ENCODE measurements around the gene THSD4. TPM values are rescaled to one million over a fixed set of nuclear protein-coding genes. Genes with fewer than 3 reads are reported as not detected.

The THSD4 gene
- total and polyA plus RNA-seq, 7 donors: 0.21 to 3.1 (median 1.8) TPM

DNA sequence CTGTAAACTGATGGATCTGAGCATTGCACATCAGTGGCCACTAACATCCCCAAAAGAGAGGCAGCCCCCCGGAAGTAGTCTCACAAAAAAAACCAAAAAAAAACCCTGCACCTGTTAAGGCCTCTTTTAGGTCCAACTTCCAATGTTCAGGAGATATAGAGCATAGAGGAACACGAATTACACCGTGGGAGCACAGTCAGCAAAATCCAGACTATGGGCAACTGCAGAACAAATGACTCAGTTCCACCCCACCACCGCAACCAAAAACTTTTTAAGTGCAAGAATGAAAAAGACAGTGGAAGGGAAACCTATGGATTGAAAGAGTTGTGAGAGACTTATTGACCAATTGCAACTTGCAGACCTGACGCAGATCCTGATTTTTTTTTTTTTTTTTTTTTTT lies 652.9 kb downstream of the THSD4 start:
- TF ChIP-seq, protein P1, sequence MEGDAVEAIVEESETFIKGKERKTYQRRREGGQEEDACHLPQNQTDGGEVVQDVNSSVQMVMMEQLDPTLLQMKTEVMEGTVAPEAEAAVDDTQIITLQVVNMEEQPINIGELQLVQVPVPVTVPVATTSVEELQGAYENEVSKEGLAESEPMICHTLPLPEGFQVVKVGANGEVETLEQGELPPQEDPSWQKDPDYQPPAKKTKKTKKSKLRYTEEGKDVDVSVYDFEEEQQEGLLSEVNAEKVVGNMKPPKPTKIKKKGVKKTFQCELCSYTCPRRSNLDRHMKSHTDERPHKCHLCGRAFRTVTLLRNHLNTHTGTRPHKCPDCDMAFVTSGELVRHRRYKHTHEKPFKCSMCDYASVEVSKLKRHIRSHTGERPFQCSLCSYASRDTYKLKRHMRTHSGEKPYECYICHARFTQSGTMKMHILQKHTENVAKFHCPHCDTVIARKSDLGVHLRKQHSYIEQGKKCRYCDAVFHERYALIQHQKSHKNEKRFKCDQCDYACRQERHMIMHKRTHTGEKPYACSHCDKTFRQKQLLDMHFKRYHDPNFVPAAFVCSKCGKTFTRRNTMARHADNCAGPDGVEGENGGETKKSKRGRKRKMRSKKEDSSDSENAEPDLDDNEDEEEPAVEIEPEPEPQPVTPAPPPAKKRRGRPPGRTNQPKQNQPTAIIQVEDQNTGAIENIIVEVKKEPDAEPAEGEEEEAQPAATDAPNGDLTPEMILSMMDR (IDR thresholded peaks at IDR 0.05): no peak
- H3K4me1 ChIP-seq: no peaks in the 10 kb centered on the region
- H3K36me3 ChIP-seq (ENCODE audit: insufficient read depth in 1 of 2, low read depth in 1 of 2): peaks cover 0 to 9% of the 10 kb centered on the region in 2 donors
- ATAC-seq (no peak), DNase-seq (no peak)
- H3K27me3 ChIP-seq (ENCODE audit: insufficient read depth in 3 of 3, low read length in 2 of 3): no peaks in the 10 kb centered on the region
- no peaks in the 10 kb centered on the region for H3K9me3 ChIP-seq
- 73 to 85% (median 77%) methylated on average over 5 of the region's 5 CpGs for WGBS, 3 donors
- no peak overlapping the region for H3K4me3 ChIP-seq
- intact Hi-C loops (cut with DNase I): no loop called here
- H3K27ac ChIP-seq: no peak overlapping the region

DNA sequence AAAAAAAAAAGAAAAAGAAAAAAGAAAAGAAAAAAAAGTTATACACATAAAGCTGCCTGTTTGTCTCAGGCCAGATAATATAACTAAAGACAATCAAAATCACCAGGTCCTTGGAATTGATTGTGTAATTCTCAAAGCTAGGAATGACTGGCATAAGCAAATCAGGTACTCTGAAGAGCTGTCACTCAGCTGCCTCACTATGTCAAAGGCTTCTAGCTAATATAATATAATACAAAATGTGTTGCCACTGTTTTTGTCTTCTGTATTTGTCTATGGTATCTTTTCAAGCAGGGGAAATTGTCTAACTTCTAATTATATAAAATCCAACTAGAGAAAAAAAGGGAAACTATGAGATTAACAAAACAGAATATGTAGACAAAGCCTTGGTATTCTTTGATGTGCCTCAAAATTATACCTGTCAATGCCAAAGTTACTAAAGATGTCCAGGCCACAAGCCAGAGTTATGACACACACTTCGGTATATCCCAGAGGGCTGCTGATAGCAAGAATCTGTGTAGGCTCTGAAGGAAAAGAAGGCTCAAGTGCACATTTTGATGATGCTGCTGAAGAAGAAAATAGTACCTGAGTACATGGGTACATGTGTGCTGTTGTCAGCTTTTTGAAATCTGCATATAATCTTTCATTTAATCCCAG lies 658.1 kb downstream of the THSD4 start:
- Histone ChIP-seq H3K27me3 (ENCODE audit: insufficient read depth in 3 of 3, low read length in 2 of 3) (no peaks in the 10 kb centered on the region), H3K36me3 (ENCODE audit: insufficient read depth in 1 of 2, low read depth in 1 of 2) (peaks cover 0 to 5% of the 10 kb centered on the region in 2 donors), H3K4me3 (no peak overlapping the region), H3K9me3 (no peaks in the 10 kb centered on the region), H3K27ac (no peak overlapping the region), H3K4me1 (no peaks in the 10 kb centered on the region)
- TF ChIP-seq, protein P1 (IDR thresholded peaks at IDR 0.05): no peak
- intact Hi-C loops (cut with DNase I): no loop called here
- DNase-seq: no peak
- WGBS, 3 donors: 76 to 93% (median 88%) methylated on average over 1 of the region's 1 CpG
- ATAC-seq: no peak

DNA sequence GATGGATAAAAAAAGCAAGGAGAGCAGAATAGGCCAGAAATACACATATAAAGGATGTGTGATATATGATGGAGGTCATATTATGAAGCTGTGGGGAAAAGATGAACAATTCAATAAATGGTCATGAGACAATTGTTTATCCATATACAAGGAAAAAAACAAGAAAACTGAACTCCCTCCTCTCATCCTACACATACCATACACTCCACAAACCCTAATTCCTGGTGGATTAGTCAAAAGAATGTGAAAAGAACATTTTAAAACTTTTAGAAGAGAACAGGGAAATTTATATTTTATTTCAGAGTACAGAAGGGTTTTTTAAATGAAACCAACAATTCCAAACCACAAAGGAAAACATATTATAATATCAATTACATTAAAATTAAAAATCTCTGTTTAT lies 660.6 kb downstream of the THSD4 start:
- Histone ChIP-seq H3K36me3 (ENCODE audit: insufficient read depth in 1 of 2, low read depth in 1 of 2) (peaks cover 0 to 5% of the 10 kb centered on the region in 2 donors), H3K27me3 (ENCODE audit: insufficient read depth in 3 of 3, low read length in 2 of 3) (no peaks in the 10 kb centered on the region), H3K9me3 (no peaks in the 10 kb centered on the region), H3K4me3 (no peak overlapping the region), H3K4me1 (peaks cover 6% of the 10 kb centered on the region), H3K27ac (no peak overlapping the region)
- intact Hi-C loops (cut with DNase I): no loop called here
- ATAC-seq (no peak), DNase-seq (no peak)
- TF ChIP-seq, protein P1 (IDR thresholded peaks at IDR 0.05): no peak

DNA sequence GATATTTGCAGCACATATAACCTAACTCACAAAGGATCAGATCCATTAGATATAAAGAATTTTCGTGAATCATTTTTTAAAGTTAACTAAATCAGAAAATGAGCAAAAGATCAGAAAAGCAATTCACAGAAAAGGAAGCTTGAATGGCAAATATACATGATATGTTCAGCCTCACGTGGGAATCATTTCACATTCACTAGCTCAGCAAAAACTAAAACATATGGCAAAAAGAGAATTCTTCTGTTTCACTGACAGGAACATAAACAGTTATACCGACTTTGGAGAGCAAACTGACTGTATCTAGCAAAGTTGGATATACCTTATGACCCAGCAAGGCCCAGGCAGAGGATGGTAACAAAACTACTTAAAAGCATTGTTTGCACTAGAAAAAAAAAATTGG lies 661.0 kb downstream of the THSD4 start:
- ATAC-seq: no peak
- TF ChIP-seq, protein P1 (IDR thresholded peaks at IDR 0.05): no peak
- no peaks in the 10 kb centered on the region for H3K9me3 ChIP-seq
- DNase-seq: no peak
- 69 to 76% (median 71%) methylated on average over 3 of the region's 3 CpGs for WGBS, 3 donors
- H3K27ac ChIP-seq: no peak overlapping the region
- peaks cover 0 to 5% of the 10 kb centered on the region in 2 donors for H3K36me3 ChIP-seq (ENCODE audit: insufficient read depth in 1 of 2, low read depth in 1 of 2)
- H3K4me1 ChIP-seq: peaks cover 6% of the 10 kb centered on the region
- H3K27me3 ChIP-seq (ENCODE audit: insufficient read depth in 3 of 3, low read length in 2 of 3): no peaks in the 10 kb centered on the region
- intact Hi-C loops (cut with DNase I): no loop called here
- H3K4me3 ChIP-seq: no peak overlapping the region
